Prostate gland (tissue), 2 donors: ENCODE measurements around the gene GOPC. TPM values are rescaled to one million over a fixed set of nuclear protein-coding genes. Genes with fewer than 3 reads are reported as not detected.

Source experiments
- DNase-seq: peaks from one replicate; pipeline ENCODE4 v3.0.0-alpha.2; 2019; ENCODE audit warnings: low spot score
- H3K27ac ChIP-seq, 2 donors: fragments of 200-600 bp; sonication (generic); 2 replicates each; pipeline ENCODE4 v1.5.1; 2017 to 2019
- H3K27me3 ChIP-seq: fragments of 200-600 bp; sonication (generic); replicated peaks from 2 replicates; pipeline ENCODE4 v1.5.1; 2019; ENCODE audit not compliant: insufficient read depth
- H3K36me3 ChIP-seq, 2 donors: fragments of 200-600 bp; sonication (generic); 1 replicate in 1 of 2; 2 replicates in 1 of 2; pipeline versions ENCODE4 v1.5.1 to v1.8.1; 2017 to 2019
- H3K4me1 ChIP-seq: fragments of 200-600 bp; sonication (generic); replicated peaks from 2 replicates; pipeline ENCODE4 v1.5.1; 2019
- H3K4me3 ChIP-seq, 2 donors: fragments of 200-600 bp; sonication (generic); 2 replicates each; pipeline ENCODE4 v1.5.1; 2017 to 2019
- H3K9me3 ChIP-seq: fragments of 200-600 bp; sonication (generic); 2 replicates; pipeline ENCODE4 v1.5.1; 2017
- POLR2A ChIP-seq: fragments of 450-650 bp; IDR thresholded peaks from one replicate; pipeline ENCODE4 v1.6.1; 2016; ENCODE audit warnings: antibody characterized with exemption, mild to moderate bottlenecking
- POLR2AphosphoS5 ChIP-seq: sonication (generic); formaldehyde crosslinking; IDR thresholded peaks from one replicate; pipeline ENCODE4 v1.6.1; 2017; ENCODE audit warnings: antibody characterized with exemption
- WGBS: methylation state at CpG from one replicate; pipeline ENCODE4 v1.1.5; 2018; 5-methylcytosine and 5-hydroxymethylcytosine counted together
- intact Hi-C: fragments of 100-400 bp; cut with DNase I; formaldehyde crosslinking; loops from one replicate; pipeline ENCODE4 v1.14.2; 2022
- total RNA-seq, 2 donors: library from RNA; depleted of rRNA; stranded (reverse); fragments of >200 nt; gene quantifications; one replicate each; pipeline ENCODE4 v1.1.0, GENCODE V29; 2016
- TF ChIP-seq, protein P1 (sequence below), 4 experiments: fragments of 200-600 bp in 2 of 4; fragments of 450-650 bp in 2 of 4; sonication (generic) in 2 of 4; IDR thresholded peaks; 1 replicate in 3 of 4; 2 replicates in 1 of 4; pipeline ENCODE4 v1.5.1; 2016 to 2019; ENCODE audit warnings: antibody characterized with exemption in 4 of 4, mild to moderate bottlenecking in 2 of 4, moderate library complexity in 2 of 4

The GOPC gene
- total RNA-seq, 2 donors from 2014 or later = 20.2 to 24.2 TPM

DNA sequence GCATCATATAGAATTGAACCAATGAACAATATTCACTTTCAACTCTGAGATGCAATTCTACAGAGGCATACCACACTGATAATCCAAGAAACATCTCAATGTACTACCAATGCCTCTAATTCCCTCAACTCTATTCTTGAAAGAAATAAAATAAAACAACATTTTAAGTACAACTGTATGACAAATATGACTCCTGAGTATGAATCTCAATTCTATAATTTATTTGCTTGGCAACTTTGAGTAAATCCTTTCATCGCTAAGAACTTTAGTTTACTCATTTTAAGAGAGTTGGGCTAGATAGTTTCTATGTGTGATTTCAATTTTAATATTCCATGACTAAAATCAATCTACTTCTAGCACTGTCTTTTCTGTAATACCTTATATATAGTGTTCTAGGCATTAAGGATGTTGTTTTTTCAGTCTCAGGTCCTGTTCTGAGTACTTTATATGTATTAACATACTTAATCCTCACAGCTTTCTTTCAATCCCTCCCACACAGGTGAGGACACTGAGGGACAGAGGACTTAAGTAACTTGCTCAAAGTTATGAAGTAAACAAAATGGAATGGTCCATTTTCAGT lies 33.4 kb downstream of the GOPC start:
- Histone ChIP-seq H3K4me1 (no peaks in the 10 kb centered on the region), H3K36me3 (no peaks in the 10 kb centered on the region), H3K4me3 (no peak overlapping the region), H3K27ac (no peak overlapping the region), H3K27me3 (no peaks in the 10 kb centered on the region), H3K9me3 (no peaks in the 10 kb centered on the region)
- WGBS = 0% methylated on average over 1 of the region's 1 CpG
- no peak for DNase-seq
- no peak for TF ChIP-seq POLR2AphosphoS5
- TF ChIP-seq POLR2A = no peak
- TF ChIP-seq, protein P1, sequence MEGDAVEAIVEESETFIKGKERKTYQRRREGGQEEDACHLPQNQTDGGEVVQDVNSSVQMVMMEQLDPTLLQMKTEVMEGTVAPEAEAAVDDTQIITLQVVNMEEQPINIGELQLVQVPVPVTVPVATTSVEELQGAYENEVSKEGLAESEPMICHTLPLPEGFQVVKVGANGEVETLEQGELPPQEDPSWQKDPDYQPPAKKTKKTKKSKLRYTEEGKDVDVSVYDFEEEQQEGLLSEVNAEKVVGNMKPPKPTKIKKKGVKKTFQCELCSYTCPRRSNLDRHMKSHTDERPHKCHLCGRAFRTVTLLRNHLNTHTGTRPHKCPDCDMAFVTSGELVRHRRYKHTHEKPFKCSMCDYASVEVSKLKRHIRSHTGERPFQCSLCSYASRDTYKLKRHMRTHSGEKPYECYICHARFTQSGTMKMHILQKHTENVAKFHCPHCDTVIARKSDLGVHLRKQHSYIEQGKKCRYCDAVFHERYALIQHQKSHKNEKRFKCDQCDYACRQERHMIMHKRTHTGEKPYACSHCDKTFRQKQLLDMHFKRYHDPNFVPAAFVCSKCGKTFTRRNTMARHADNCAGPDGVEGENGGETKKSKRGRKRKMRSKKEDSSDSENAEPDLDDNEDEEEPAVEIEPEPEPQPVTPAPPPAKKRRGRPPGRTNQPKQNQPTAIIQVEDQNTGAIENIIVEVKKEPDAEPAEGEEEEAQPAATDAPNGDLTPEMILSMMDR (IDR thresholded peaks at IDR 0.05) = no peak
- intact Hi-C loops = no loop called here

DNA sequence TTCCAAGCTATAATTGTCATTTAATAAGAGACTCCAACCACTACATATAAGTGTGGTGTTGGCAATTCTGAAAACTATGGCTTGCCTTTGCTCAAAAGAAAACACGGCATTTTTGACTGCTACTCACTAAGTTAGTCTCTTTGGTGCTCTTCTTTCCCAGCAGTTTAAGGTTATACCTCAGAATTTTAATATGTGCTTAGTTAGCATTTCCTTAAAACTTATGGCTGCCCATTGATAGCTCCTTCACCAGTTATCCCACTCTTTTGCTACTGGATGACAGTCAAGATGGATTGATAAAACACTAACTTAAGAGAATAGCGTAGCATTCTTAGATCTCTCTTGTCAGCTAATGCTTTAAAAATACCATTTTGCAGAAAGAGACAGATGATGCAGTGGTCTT lies 34.1 kb downstream of the GOPC start:
- Histone ChIP-seq H3K9me3 (no peaks in the 10 kb centered on the region), H3K27me3 (no peaks in the 10 kb centered on the region), H3K4me1 (no peaks in the 10 kb centered on the region), H3K36me3 (no peaks in the 10 kb centered on the region), H3K4me3 (no peak overlapping the region), H3K27ac (no peak overlapping the region)
- TF ChIP-seq POLR2AphosphoS5 (no peak), POLR2A (no peak)
- TF ChIP-seq, protein P1 (IDR thresholded peaks at IDR 0.05) = no peak
- DNase-seq = no peak
- 99% methylated on average over 2 of the region's 2 CpGs for WGBS
- intact Hi-C loops = no loop called here

DNA sequence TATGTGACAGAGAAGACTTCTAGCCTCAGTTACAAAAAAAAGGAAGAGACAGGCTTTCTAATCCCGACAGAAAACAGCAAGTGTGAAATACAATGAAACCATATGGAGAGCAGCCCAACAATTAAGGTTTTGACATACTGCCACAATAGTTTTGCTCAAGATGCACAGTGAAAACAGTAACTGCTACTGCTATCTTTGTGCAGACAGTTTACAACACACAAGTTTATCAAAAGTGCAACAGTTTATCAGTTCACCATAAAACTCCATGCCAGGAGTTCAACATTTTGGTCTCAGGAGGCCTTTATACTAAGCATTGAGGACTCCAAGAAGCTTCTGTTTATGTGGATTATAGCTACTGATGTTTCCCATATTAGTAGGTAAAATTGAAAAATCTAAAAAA lies 37.6 kb downstream of the GOPC start:
- DNase-seq = no peak
- H3K4me3 ChIP-seq = no peak overlapping the region
- intact Hi-C loops = no loop called here
- no peaks in the 10 kb centered on the region for H3K4me1 ChIP-seq
- no peaks in the 10 kb centered on the region for H3K36me3 ChIP-seq
- no peak overlapping the region for H3K27ac ChIP-seq
- no peaks in the 10 kb centered on the region for H3K9me3 ChIP-seq
- no peaks in the 10 kb centered on the region for H3K27me3 ChIP-seq
- 85% methylated on average over 1 of the region's 1 CpG for WGBS
- TF ChIP-seq POLR2AphosphoS5 (no peak), POLR2A (no peak)
- TF ChIP-seq, protein P1 (IDR thresholded peaks at IDR 0.05) = no peak

DNA sequence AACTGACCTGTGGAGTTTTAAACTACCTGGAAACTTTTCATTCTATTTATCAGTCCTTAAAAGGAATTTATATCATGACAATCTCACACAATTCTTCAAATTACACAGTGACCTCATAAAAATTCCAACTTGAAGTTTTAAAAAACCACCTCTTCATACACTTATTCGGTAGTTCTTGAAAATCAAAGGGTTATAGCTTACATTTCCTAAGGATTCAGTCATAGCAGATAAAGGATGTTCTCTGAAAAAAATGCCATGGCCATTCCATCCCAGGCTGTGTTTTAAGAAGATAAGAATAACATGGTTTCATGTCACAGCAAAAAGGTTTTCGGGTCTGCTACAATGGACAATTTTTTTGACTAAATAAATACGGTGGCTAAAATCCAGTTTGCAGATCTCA lies 41.2 kb downstream of the GOPC start:
- WGBS = 45% methylated on average over 3 of the region's 3 CpGs
- no peak overlapping the region for H3K4me3 ChIP-seq
- no peaks in the 10 kb centered on the region for H3K36me3 ChIP-seq
- intact Hi-C loops = no loop called here
- TF ChIP-seq POLR2AphosphoS5 (no peak), POLR2A (no peak)
- TF ChIP-seq, protein P1 (IDR thresholded peaks at IDR 0.05) = no peak
- no peak overlapping the region for H3K27ac ChIP-seq
- no peaks in the 10 kb centered on the region for H3K9me3 ChIP-seq
- no peak for DNase-seq
- H3K4me1 ChIP-seq = no peaks in the 10 kb centered on the region
- no peaks in the 10 kb centered on the region for H3K27me3 ChIP-seq

DNA sequence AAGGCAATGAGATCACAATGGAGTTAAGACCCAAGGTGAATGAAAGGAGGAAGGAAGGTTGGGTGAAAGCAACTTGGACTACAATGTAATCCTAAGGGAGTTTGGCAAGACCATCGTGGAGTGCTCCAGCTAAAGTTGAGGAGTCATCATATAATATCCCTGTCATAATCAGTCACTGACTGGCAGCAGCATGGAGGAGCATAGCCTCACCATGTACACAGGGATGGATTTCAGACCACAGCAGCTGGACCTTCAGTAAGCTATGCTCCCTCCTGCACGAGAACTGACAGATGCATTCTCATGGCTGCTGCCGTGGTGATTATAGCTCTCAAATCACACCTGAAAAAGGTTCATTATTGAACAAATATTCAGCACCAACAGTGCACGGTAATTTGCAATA lies 43.0 kb downstream of the GOPC start:
- DNase-seq = no peak
- H3K4me1 ChIP-seq = no peaks in the 10 kb centered on the region
- intact Hi-C loops = loop anchor here (5.0 kb wide), 1 partner anchor 43 kb away; the partner anchor contains the start of gene GOPC
- H3K27me3 ChIP-seq = no peaks in the 10 kb centered on the region
- H3K27ac ChIP-seq = no peak overlapping the region
- 83% methylated on average over 4 of the region's 4 CpGs for WGBS
- no peaks in the 10 kb centered on the region for H3K9me3 ChIP-seq
- TF ChIP-seq, protein P1 (IDR thresholded peaks at IDR 0.05) = no peak
- TF ChIP-seq POLR2A (no peak), POLR2AphosphoS5 (no peak)
- no peak overlapping the region for H3K4me3 ChIP-seq
- no peaks in the 10 kb centered on the region for H3K36me3 ChIP-seq
